ENCODE measurements around the gene FOXP1. TPM values are rescaled to one million over a fixed set of nuclear protein-coding genes. Genes with fewer than 3 reads are reported as not detected.

Gene FOXP1
- total RNA-seq, 1 donor: 455 TPM

GRCh38 chr3:71129611-71130431 is 453.7 kb downstream of the FOXP1 start:
- Histone ChIP-seq H3K9me3 (ENCODE audit: low read depth, low read length) (no peaks in the 10 kb centered on the region), H3K27me3 (ENCODE audit: insufficient read depth, low read length) (no peaks in the 10 kb centered on the region), H3K4me3 (ENCODE audit: low read length) (peak overlapping the region; percentile 59), H3K4me1 (ENCODE audit: insufficient read depth, low read length) (peaks cover 62% of the 10 kb centered on the region)

- Histone ChIP-seq H3K4me1 (ENCODE audit: insufficient read depth, low read length) (peaks cover 61% of the 10 kb centered on the region), H3K9me3 (ENCODE audit: low read depth, low read length) (no peaks in the 10 kb centered on the region), H3K4me3 (ENCODE audit: low read length) (peak overlapping the region; percentile 59), H3K27me3 (ENCODE audit: insufficient read depth, low read length) (no peaks in the 10 kb centered on the region)
Measured at GRCh38 chr3:71128961-71129360, 454.6 kb downstream of the FOXP1 start.

GRCh38 chr3:71127844-71128243 is 455.7 kb downstream of the FOXP1 start:
- H3K27me3 ChIP-seq (ENCODE audit: insufficient read depth, low read length): no peaks in the 10 kb centered on the region
- peak overlapping the region; percentile 12 for H3K4me3 ChIP-seq (ENCODE audit: low read length)
- H3K4me1 ChIP-seq (ENCODE audit: insufficient read depth, low read length): peaks cover 66% of the 10 kb centered on the region
- no peaks in the 10 kb centered on the region for H3K9me3 ChIP-seq (ENCODE audit: low read depth, low read length)

- peak overlapping the region; percentile 12 for H3K4me3 ChIP-seq (ENCODE audit: low read length)
- peaks cover 65% of the 10 kb centered on the region for H3K4me1 ChIP-seq (ENCODE audit: insufficient read depth, low read length)
- H3K27me3 ChIP-seq (ENCODE audit: insufficient read depth, low read length): no peaks in the 10 kb centered on the region
- no peaks in the 10 kb centered on the region for H3K9me3 ChIP-seq (ENCODE audit: low read depth, low read length)
Measured at GRCh38 chr3:71127052-71127831, 456.3 kb downstream of the FOXP1 start.

GRCh38 chr3:71125738-71126137 is 457.8 kb downstream of the FOXP1 start:
- peaks cover 50% of the 10 kb centered on the region for H3K4me1 ChIP-seq (ENCODE audit: insufficient read depth, low read length)
- no peaks in the 10 kb centered on the region for H3K9me3 ChIP-seq (ENCODE audit: low read depth, low read length)
- H3K27me3 ChIP-seq (ENCODE audit: insufficient read depth, low read length): no peaks in the 10 kb centered on the region
- H3K4me3 ChIP-seq (ENCODE audit: low read length): no peak overlapping the region

- H3K9me3 ChIP-seq (ENCODE audit: low read depth, low read length): no peaks in the 10 kb centered on the region
- no peak overlapping the region for H3K4me3 ChIP-seq (ENCODE audit: low read length)
- H3K27me3 ChIP-seq (ENCODE audit: insufficient read depth, low read length): no peaks in the 10 kb centered on the region
- peaks cover 38% of the 10 kb centered on the region for H3K4me1 ChIP-seq (ENCODE audit: insufficient read depth, low read length)
Measured at GRCh38 chr3:71124048-71124447, 459.5 kb downstream of the FOXP1 start.

GRCh38 chr3:71122641-71123040 is 460.9 kb downstream of the FOXP1 start:
- Histone ChIP-seq H3K9me3 (ENCODE audit: low read depth, low read length) (no peaks in the 10 kb centered on the region), H3K4me3 (ENCODE audit: low read length) (no peak overlapping the region), H3K27me3 (ENCODE audit: insufficient read depth, low read length) (no peaks in the 10 kb centered on the region), H3K4me1 (ENCODE audit: insufficient read depth, low read length) (peaks cover 30% of the 10 kb centered on the region)

GRCh38 chr3:71121429-71122167 is 461.9 kb downstream of the FOXP1 start:
- no peaks in the 10 kb centered on the region for H3K9me3 ChIP-seq (ENCODE audit: low read depth, low read length)
- peaks cover 25% of the 10 kb centered on the region for H3K4me1 ChIP-seq (ENCODE audit: insufficient read depth, low read length)
- no peak overlapping the region for H3K4me3 ChIP-seq (ENCODE audit: low read length)
- no peaks in the 10 kb centered on the region for H3K27me3 ChIP-seq (ENCODE audit: insufficient read depth, low read length)

- Histone ChIP-seq H3K4me3 (ENCODE audit: low read length) (no peak overlapping the region), H3K9me3 (ENCODE audit: low read depth, low read length) (no peaks in the 10 kb centered on the region), H3K27me3 (ENCODE audit: insufficient read depth, low read length) (no peaks in the 10 kb centered on the region), H3K4me1 (ENCODE audit: insufficient read depth, low read length) (peaks cover 19% of the 10 kb centered on the region)
Measured at GRCh38 chr3:71120012-71120411, 463.5 kb downstream of the FOXP1 start.

- no peak overlapping the region for H3K4me3 ChIP-seq (ENCODE audit: low read length)
- H3K27me3 ChIP-seq (ENCODE audit: insufficient read depth, low read length): no peaks in the 10 kb centered on the region
- H3K4me1 ChIP-seq (ENCODE audit: insufficient read depth, low read length): peaks cover 16% of the 10 kb centered on the region
- no peaks in the 10 kb centered on the region for H3K9me3 ChIP-seq (ENCODE audit: low read depth, low read length)
Measured at GRCh38 chr3:71119171-71119570, 464.4 kb downstream of the FOXP1 start.

GRCh38 chr3:71118436-71118835 is 465.1 kb downstream of the FOXP1 start:
- Histone ChIP-seq H3K9me3 (ENCODE audit: low read depth, low read length) (no peaks in the 10 kb centered on the region), H3K27me3 (ENCODE audit: insufficient read depth, low read length) (no peaks in the 10 kb centered on the region), H3K4me3 (ENCODE audit: low read length) (no peak overlapping the region), H3K4me1 (ENCODE audit: insufficient read depth, low read length) (peaks cover 15% of the 10 kb centered on the region)

- H3K4me1 ChIP-seq (ENCODE audit: insufficient read depth, low read length): peaks cover 8% of the 10 kb centered on the region
- H3K9me3 ChIP-seq (ENCODE audit: low read depth, low read length): no peaks in the 10 kb centered on the region
- H3K4me3 ChIP-seq (ENCODE audit: low read length): no peak overlapping the region
- no peaks in the 10 kb centered on the region for H3K27me3 ChIP-seq (ENCODE audit: insufficient read depth, low read length)
Measured at GRCh38 chr3:71117572-71118247, 465.8 kb downstream of the FOXP1 start.

- Histone ChIP-seq H3K4me1 (ENCODE audit: insufficient read depth, low read length) (peaks cover 8% of the 10 kb centered on the region), H3K9me3 (ENCODE audit: low read depth, low read length) (no peaks in the 10 kb centered on the region), H3K4me3 (ENCODE audit: low read length) (no peak overlapping the region), H3K27me3 (ENCODE audit: insufficient read depth, low read length) (no peaks in the 10 kb centered on the region)
Measured at GRCh38 chr3:71114610-71115009, 468.9 kb downstream of the FOXP1 start.

GRCh38 chr3:71112576-71112975 is 471.0 kb downstream of the FOXP1 start:
- Histone ChIP-seq H3K4me1 (ENCODE audit: insufficient read depth, low read length) (peaks cover 3% of the 10 kb centered on the region), H3K27me3 (ENCODE audit: insufficient read depth, low read length) (no peaks in the 10 kb centered on the region), H3K4me3 (ENCODE audit: low read length) (no peak overlapping the region), H3K9me3 (ENCODE audit: low read depth, low read length) (no peaks in the 10 kb centered on the region)

Measured in mononuclear cell (primary cell).